ENCODE measurements around the gene SLAIN1. TPM values are rescaled to one million over a fixed set of nuclear protein-coding genes. Genes with fewer than 3 reads are reported as not detected.

Gene SLAIN1
- total and polyA plus RNA-seq, 2 of the 4 experiments (the other 2 are of a cell fraction), result 0.29 to 0.36 TPM

GRCh38 chr13:77745784-77746183 lies 48.3 kb downstream of the SLAIN1 start:
- H3K9ac ChIP-seq (ENCODE audit: low read depth, low read length), result no peak overlapping the region
- no peak overlapping the region for H2AK9ac ChIP-seq (replicated peaks; ENCODE audit: low read depth, low read length, poor library complexity)
- H3K9me3 ChIP-seq (ENCODE audit: control insufficient read depth, insufficient read depth, low read length), result no peaks in the 10 kb centered on the region
- no peak overlapping the region for H3K4ac ChIP-seq (ENCODE audit: low read depth, low read length)
- no peak overlapping the region for H2BK120ac ChIP-seq (ENCODE audit: low read depth, low read length)
- in situ Hi-C loops (cut with MboI; ENCODE audit: low sequenced_read_pairs), result no loop called here
- ChIA-PET POLR2A (ENCODE audit: unreplicated experiment) (no interaction called here), CTCF (no interaction called here)
- H2BK20ac ChIP-seq (ENCODE audit: low read depth, low read length), result no peak overlapping the region
- no peak overlapping the region for H3K23ac ChIP-seq (ENCODE audit: low read depth, low read length)
- intact Hi-C loops (cut with micrococcal nuclease), result no loop called here
- no peak overlapping the region for H4K5ac ChIP-seq (ENCODE audit: low read depth, low read length)
- no peaks in the 10 kb centered on the region for H3K27me3 ChIP-seq (ENCODE audit: control insufficient read depth, insufficient read depth, low read length)
- H3K4me3 ChIP-seq (ENCODE audit: insufficient read depth, low read depth, low read length), result no peak overlapping the region
- H3K4me1 ChIP-seq (ENCODE audit: control insufficient read depth, insufficient read depth, low read length), result no peaks in the 10 kb centered on the region
- H3K36me3 ChIP-seq (ENCODE audit: control insufficient read depth, insufficient read depth, low read length), result no peaks in the 10 kb centered on the region
- H4K8ac ChIP-seq (ENCODE audit: low read depth in 2 of 2, low read length in 2 of 2), result no peak overlapping the region
- no peak for TF ChIP-seq CHD1 (IDR thresholded peaks at IDR 0.05; ENCODE audit: low read depth, low read length)
- TF ChIP-seq SMC3 (IDR thresholded peaks at IDR 0.05; ENCODE audit: low read depth, low read length), result no peak
- no peak for TF ChIP-seq CTCF (conservative IDR thresholded peaks at IDR 0.05; ENCODE audit: low read depth, low read length)
- no peak for TF ChIP-seq USF2 (IDR thresholded peaks at IDR 0.05; ENCODE audit: low read depth, low read length)
- TF ChIP-seq ELK1 (IDR thresholded peaks at IDR 0.05; ENCODE audit: borderline replicate concordance, low read depth, low read length), result no peak
- TF ChIP-seq CEBPB (IDR thresholded peaks at IDR 0.05; ENCODE audit: low read depth, low read length), result no peak
- TF ChIP-seq NFE2L2 (IDR thresholded peaks at IDR 0.05; ENCODE audit: low read depth, low read length), result no peak
- no peak for TF ChIP-seq FOS (IDR thresholded peaks at IDR 0.05; ENCODE audit: low read depth, low read length)
- no peak for TF ChIP-seq RFX5 (IDR thresholded peaks at IDR 0.05; ENCODE audit: low read depth, low read length)
- no peak for TF ChIP-seq POLR2A (IDR thresholded peaks at IDR 0.05; ENCODE audit: low read depth, low read length)
- TF ChIP-seq MXI1 (IDR thresholded peaks at IDR 0.05; ENCODE audit: borderline replicate concordance, low read depth, low read length), result no peak
- TF ChIP-seq BHLHE40 (IDR thresholded peaks at IDR 0.05; ENCODE audit: low read depth, low read length), result no peak
- TF ChIP-seq RAD21 (IDR thresholded peaks at IDR 0.05; ENCODE audit: low read length), result no peak
- no peak for TF ChIP-seq RCOR1 (IDR thresholded peaks at IDR 0.05; ENCODE audit: insufficient replicate concordance, low read length)
- no peak for TF ChIP-seq MAFK (IDR thresholded peaks at IDR 0.05; ENCODE audit: low read depth, low read length)
- TF ChIP-seq MAZ (IDR thresholded peaks at IDR 0.05; ENCODE audit: borderline replicate concordance, low read depth, low read length), result no peak
- H3K79me1 ChIP-seq (ENCODE audit: low read depth in 1 of 2, low read length in 2 of 2), result no peaks in the 10 kb centered on the region
- H3K27ac ChIP-seq (ENCODE audit: insufficient read depth, low read length), result no peak overlapping the region
- no peak overlapping the region for H3K4me2 ChIP-seq (ENCODE audit: low read depth, low read length)
- H3K9me1 ChIP-seq (ENCODE audit: insufficient read depth, low read length), result no peaks in the 10 kb centered on the region
- no peak overlapping the region for H2AFZ ChIP-seq (replicated peaks; ENCODE audit: low read length, poor library complexity)
- no peak overlapping the region for H3K18ac ChIP-seq (ENCODE audit: low read depth, low read length)
- ATAC-seq (ENCODE audit: low read depth) (no peak), DNase-seq (no peak)
- H3K14ac ChIP-seq (replicated peaks; ENCODE audit: low read depth, low read length), result no peak overlapping the region
- H2BK5ac ChIP-seq (ENCODE audit: low read depth, low read length, poor library complexity, severe bottlenecking), result no peak overlapping the region
- no peak overlapping the region for H2AK5ac ChIP-seq (ENCODE audit: low read depth, low read length)
- no peaks in the 10 kb centered on the region for H4K20me1 ChIP-seq (ENCODE audit: insufficient read depth, low read length)
- dilution Hi-C loops (cut with HindIII; ENCODE audit: low sequenced_read_pairs, unreplicated experiment), result no loop called here
- BruUV-seq (replicated peaks), result no TSS peak
- no peak overlapping the region for H3K56ac ChIP-seq (ENCODE audit: extremely low read depth, insufficient read depth, low read length)
- WGBS, 2 experiments (ENCODE audit: extremely low coverage in 2 of 2, insufficient read length in 1 of 2), result no CpG with 5 or more reads among the region's 1 CpG
- H4K91ac ChIP-seq (ENCODE audit: insufficient read depth, low read depth, low read length), result no peak overlapping the region
- no peak overlapping the region for H2BK15ac ChIP-seq (ENCODE audit: low read depth, low read length)
